Gastrocnemius medialis (tissue), 4 donors: ENCODE measurements around the gene ZNF334.

ENCODE experiments used
- POLR2A ChIP-seq, 2 donors: fragments of 450-650 bp; IDR thresholded peaks; one replicate each; pipeline ENCODE4 v1.6.1; 2017; ENCODE audit warnings: antibody characterized with exemption in 2 of 2, mild to moderate bottlenecking in 2 of 2, moderate library complexity in 2 of 2
- TF ChIP-seq, protein P1 (sequence below), 5 experiments: fragments of 450-650 bp in 3 of 5; fragments of 200-600 bp in 2 of 5; sonication (generic) in 2 of 5; IDR thresholded peaks in 4 of 5; conservative IDR thresholded peaks in 1 of 5; 1 replicate in 4 of 5; 2 replicates in 1 of 5; pipeline ENCODE4 v1.5.1; 2016 to 2019; ENCODE audit warnings: antibody characterized with exemption in 5 of 5, mild to moderate bottlenecking in 3 of 5, moderate library complexity in 3 of 5

DNA sequence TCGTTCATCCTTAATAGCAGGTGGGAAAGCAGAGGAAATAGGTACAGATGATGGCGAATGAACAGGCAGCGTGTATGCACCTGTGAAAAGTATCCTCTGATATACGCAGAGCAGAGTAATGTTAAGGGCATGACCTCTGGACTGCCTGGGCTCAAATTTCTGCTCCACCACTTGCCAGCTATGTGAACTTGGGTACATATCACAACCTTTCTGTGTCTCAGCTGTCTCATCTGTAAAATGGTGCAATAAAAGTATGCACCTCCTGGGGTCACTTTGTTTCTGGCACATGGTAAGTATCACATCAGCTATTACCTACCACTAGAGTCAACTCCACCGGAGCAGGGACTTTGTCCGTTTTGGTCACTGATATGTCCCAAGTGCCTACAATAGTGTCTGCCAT lies 34.6 kb upstream of the ZNF334 start:
- TF ChIP-seq, protein P1, sequence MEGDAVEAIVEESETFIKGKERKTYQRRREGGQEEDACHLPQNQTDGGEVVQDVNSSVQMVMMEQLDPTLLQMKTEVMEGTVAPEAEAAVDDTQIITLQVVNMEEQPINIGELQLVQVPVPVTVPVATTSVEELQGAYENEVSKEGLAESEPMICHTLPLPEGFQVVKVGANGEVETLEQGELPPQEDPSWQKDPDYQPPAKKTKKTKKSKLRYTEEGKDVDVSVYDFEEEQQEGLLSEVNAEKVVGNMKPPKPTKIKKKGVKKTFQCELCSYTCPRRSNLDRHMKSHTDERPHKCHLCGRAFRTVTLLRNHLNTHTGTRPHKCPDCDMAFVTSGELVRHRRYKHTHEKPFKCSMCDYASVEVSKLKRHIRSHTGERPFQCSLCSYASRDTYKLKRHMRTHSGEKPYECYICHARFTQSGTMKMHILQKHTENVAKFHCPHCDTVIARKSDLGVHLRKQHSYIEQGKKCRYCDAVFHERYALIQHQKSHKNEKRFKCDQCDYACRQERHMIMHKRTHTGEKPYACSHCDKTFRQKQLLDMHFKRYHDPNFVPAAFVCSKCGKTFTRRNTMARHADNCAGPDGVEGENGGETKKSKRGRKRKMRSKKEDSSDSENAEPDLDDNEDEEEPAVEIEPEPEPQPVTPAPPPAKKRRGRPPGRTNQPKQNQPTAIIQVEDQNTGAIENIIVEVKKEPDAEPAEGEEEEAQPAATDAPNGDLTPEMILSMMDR (IDR thresholded peaks at IDR 0.05 in 4 of 5, conservative IDR thresholded peaks at IDR 0.05 in 1 of 5): no peak
- TF ChIP-seq POLR2A (IDR thresholded peaks at IDR 0.05): no peak
